OCI-LY1 (cell line): ENCODE results near the gene MRM2.

Source experiments
- EZH2 ChIP-seq: fragments of 200-600 bp; sonication (generic), shearing (Covaris generic); IDR thresholded peaks from 2 replicates; pipeline ENCODE4 v1.8.0; 2017; ENCODE audit warnings: borderline replicate concordance, mixed run types, mild to moderate bottlenecking, antibody characterized with exemption, low read length, moderate library complexity, mixed read lengths
- TF ChIP-seq, protein P1 (sequence below): fragments of 200-600 bp; sonication (generic), shearing (Covaris generic); IDR thresholded peaks from 2 replicates; pipeline ENCODE4 v1.5.1; 2017; ENCODE audit warnings: mild to moderate bottlenecking, antibody characterized with exemption, low read length, moderate library complexity, mixed read lengths

DNA sequence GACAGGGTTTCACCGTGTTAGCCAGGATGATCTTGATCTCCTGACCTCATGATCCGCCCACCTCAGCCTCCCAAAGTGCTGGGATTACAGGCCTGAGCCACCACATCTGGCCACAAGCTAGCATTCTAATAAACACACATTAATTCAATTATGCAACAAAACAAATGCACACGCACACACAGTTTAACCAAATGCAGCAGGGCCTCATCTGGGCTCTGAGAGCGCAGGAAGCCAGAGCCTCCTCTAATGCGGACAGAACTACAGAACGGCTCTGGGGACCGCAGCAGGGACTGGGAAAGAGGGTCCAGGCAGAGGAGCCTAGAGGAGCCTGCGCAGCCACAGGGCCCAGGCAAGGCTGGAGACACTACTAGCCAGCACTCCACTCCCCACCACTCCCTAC, 13.1 kb downstream of the MRM2 start:
- TF ChIP-seq, protein P1, sequence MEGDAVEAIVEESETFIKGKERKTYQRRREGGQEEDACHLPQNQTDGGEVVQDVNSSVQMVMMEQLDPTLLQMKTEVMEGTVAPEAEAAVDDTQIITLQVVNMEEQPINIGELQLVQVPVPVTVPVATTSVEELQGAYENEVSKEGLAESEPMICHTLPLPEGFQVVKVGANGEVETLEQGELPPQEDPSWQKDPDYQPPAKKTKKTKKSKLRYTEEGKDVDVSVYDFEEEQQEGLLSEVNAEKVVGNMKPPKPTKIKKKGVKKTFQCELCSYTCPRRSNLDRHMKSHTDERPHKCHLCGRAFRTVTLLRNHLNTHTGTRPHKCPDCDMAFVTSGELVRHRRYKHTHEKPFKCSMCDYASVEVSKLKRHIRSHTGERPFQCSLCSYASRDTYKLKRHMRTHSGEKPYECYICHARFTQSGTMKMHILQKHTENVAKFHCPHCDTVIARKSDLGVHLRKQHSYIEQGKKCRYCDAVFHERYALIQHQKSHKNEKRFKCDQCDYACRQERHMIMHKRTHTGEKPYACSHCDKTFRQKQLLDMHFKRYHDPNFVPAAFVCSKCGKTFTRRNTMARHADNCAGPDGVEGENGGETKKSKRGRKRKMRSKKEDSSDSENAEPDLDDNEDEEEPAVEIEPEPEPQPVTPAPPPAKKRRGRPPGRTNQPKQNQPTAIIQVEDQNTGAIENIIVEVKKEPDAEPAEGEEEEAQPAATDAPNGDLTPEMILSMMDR = no peak
- no peak for TF ChIP-seq EZH2
